Measurements from ENCODE around the gene NMUR1.

DNA sequence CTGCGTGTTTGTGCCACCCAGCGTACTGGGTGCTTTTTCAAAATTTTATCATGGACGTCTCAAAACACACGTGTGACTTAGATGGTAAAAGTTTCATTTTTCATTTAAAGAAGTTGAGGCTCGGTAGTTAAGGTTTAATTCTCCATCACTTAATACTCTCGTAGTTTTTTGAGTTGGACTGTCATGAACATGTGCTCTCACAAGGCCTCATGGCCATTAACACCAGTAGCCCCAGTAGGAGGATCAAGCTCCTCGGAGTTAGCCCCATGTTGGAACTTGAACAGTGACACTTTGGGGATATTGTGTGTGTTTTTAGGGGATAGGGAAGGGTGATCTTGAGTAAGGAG, 15.3 kb downstream of the NMUR1 start:
- TF ChIP-seq, protein P1, sequence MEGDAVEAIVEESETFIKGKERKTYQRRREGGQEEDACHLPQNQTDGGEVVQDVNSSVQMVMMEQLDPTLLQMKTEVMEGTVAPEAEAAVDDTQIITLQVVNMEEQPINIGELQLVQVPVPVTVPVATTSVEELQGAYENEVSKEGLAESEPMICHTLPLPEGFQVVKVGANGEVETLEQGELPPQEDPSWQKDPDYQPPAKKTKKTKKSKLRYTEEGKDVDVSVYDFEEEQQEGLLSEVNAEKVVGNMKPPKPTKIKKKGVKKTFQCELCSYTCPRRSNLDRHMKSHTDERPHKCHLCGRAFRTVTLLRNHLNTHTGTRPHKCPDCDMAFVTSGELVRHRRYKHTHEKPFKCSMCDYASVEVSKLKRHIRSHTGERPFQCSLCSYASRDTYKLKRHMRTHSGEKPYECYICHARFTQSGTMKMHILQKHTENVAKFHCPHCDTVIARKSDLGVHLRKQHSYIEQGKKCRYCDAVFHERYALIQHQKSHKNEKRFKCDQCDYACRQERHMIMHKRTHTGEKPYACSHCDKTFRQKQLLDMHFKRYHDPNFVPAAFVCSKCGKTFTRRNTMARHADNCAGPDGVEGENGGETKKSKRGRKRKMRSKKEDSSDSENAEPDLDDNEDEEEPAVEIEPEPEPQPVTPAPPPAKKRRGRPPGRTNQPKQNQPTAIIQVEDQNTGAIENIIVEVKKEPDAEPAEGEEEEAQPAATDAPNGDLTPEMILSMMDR (IDR thresholded peaks at IDR 0.05) = no peak
- TF ChIP-seq POLR2A (IDR thresholded peaks at IDR 0.05) (no peak), EP300 (IDR thresholded peaks at IDR 0.05) (no peak)

Measured in tibial nerve (tissue), 4 donors.